SW 1271 (cell line): ENCODE results near the gene BMI1.
"Not testable (repeated sequence)": the region's sequence is repeated elsewhere in the genome, so short reads cannot be mapped to it uniquely, and the experiment has no call there.

Source experiments
- DNase-seq, 2 experiments: peaks; one replicate each; lab custom pipeline; 2025; lab: John Stamatoyannopoulos, UW

BMI1 gene

DNA sequence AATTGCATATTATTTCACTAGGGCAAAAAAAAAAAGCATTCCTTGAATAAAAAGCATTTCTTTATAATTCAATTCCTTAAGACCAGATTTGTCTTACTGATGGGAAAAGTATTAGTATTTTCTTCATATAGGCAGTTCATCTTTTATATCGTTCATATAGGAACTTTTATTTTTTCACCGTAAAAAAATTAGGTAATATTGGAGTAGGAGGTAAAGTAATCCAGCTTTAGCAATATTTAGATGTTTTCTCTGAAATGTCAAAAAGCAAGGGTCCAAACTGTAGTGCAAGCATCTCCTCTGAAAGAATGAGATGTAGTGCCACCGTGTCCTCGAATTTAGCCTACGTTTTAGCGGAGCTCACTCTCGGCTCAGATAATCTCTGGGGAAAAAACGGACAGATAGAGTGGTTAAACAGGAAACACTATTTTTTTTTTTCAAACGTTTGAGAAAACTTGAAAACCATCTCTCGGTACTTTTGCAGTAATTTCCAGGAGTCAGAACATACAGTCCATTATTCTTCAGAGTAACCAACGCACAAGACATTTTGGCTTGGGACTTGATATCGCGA is 18.9 kb downstream of the BMI1 start:
- DNase-seq: no peak

DNA sequence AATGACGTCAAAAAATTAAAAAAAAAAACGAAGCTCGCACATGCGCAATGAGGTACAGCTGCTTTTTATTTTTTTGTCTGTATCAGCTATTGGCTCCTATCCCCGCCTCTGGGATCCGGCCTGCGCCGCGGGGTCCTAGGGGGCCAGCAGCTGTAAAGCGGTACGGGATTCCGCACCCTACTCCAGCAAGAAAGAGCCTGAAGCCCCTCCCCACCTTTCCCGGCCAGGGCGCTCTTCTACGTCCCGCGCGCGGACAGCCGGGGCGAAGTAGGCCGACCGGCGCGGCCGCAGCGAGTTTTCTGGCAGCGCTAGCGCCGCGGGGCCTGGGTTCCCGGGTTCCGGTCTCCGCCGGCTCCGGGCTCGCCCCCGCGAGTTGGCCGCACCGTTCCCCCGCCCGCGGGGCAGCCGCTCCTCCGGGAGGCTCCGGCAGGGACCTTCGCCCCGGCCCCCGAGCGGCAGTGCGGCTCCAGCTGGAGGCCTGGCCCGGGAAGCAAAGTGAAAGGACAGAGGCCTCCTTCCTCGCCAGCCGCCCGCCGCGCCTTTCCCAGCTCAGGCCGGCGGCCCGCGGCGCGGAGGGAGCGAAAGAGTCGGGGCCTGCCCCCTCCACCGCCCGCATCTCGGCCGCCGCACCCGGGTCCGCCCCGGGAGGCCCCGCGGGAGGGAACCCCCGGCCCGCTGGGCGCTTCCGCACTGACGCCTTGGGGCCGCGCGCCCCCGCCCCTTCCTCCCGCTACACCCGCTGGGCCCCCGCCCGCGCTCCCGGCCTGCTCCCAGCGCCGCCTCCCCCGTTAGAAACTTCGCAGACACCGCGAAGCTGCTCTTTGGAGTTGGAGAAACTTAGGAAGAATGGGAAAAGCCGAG is 19.7 kb downstream of the BMI1 start:
- peak in 1 of 2 experiments; percentile 61 for DNase-seq

DNA sequence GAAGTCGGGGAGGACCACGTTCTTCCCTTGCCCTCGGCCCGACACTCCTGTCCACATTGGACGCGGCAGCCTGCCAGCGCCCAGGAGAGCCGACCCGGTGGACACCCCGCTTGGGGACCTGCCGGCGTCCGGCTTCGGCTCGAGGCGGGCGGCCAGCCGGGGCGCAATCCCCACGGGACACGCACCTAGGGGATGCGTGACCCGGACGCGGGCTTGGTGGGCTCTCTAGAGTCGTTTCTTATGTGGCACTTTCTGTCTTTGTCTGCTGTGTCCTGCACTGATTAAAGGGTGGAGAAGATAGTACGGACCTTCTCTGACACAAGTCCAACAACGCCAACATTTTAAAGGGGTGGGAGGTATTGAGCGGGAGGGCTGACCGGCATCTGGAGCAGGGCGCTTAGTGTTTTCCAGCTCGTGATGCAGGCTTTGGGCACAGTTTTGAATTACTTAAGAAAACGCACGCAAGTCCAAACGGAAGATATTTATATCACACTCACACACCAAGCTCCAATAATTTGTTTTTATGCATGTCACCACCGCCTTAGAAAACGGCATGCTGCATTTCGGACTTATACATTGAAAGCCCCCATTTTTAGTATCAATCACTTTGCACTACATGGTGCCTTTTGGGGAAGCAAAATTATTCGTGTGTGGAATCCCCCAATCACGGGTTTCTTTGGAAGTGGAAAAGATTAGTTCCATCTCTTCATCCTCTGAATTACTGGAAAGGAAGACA is 20.5 kb downstream of the BMI1 start:
- peak in 1 of 2 experiments; percentile 19 for DNase-seq

DNA sequence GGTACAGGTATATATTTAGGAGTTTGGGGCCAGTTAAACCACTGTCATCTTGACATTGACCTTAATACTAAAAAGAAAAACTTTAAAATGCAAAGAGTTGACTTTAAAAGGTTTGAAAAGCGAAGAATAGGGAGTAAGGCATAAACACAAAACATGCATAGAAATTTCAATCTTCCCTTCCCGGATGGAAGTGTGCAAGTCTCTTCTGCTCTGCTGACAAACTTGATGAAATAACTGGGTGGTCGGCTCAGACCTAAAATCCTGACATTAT is 21.0 kb downstream of the BMI1 start:
- no peak for DNase-seq

DNA sequence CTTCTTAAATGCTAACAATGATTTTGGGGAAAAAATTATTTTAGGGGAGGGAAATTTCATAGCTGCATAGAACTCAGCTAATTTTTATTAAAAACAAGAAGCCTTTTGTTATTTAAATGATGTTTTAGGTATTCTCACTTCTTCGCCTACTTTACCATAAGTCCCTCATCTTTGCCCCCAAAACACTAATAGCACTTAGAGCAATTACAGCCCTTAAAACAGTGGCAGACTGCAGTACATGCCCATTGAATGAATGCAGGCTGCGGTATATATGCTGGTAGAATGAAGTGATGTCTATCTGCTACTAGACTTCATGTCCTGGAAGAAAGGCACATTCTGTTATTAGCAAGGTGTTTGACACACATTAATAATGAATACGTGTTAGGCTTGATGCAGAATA is 21.5 kb downstream of the BMI1 start:
- no peak for DNase-seq

DNA sequence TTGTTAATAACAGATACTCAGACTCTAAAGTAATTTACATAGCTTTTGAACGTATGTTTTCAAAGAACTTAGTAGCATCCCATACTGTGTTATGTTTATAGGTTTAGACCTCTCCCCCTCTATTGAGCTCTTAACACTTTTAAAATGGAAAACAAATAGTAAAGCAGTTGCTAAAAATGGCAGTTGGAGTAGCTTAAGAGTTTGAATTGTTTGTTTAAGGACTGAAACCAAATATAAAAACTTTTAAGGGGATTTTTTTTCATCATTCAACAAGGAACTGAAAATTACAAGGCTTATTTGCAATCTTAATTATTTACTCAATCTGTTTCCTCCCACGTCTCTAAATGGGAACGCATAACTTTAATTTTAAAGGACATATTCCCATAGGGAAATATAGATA is 22.8 kb downstream of the BMI1 start:
- DNase-seq: no peak

DNA sequence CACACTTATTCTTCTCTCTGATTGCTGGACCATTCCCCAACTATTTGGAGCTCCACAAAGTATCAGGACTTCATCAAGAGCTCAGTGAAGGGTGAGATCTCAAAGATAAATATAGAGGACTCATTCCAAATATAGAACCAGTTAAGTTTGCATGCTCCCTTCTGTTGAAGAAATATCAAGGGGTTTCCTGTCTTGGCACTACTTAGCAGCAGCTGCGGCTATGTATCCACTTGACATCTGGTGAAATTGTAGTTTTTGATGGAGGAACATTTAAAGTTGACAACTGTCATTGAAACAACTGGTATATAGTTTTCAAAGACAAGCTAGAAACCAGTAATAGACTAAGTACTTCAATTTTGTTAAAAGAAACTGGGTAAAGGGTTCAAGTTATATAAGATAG is 23.4 kb downstream of the BMI1 start:
- no peak for DNase-seq

DNA sequence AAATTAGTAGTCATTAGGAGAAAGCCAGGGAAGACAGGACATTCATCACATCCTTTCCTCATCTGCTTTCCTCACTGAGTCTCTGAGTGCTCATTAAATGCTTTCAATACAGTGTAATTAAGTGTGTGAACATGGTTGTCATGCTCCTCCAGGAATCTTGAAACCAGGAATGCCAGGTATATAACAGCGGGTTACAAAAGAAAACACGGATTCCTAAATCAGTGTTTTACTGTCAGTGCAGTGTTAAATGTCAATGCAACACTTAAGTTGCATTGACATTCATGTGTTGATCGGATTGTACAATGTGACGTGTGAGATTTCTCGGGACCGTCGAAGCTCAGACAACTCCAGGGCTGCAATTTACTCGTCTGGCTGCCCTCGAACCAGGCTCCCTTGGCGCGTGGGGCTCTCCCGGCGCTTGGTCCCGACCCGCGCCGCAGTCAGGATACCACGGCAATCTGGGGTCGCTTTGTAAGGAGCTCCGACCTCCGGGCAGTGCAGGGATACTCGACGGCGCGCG is 23.9 kb downstream of the BMI1 start:
- no peak for DNase-seq

DNA sequence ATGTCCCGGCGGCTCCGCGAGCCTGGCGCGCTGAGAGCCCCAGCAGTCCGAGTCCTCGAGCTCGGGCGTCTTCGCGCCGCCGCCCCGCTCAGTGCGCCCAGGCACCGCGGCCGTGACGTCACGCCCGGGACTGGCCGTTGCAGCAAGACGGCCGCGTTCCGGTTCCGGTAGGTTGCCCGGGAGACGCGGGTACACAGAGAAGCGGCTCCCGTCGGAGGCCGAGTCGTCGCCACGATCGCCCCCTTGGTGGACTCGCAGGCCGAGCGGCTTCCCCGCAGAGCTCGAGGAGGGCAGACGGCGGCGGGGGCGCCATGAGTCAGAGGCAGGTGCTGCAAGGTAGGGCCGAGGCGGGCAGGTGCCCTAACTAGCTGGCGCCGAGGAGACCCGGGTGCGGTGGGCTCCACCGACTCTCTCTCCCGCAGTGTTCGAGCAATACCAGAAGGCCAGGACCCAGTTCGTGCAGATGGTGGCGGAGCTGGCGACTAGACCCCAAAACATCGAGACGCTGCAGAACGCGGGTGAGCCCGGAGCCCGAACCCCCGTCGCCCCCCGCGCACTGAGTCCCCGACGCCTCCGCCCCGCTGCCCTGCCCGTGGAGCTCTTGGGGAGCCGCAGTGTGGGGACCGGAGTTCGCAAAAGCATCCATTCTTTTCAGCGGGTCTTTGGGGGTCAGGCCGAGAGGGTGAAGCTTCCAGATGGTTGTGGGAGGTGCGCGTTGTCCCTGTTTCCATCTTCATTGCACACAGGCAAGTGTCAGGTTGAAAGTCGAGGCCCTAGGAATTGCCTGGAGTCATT is 24.6 kb downstream of the BMI1 start, which contains the start of gene SPAG6:
SPAG6 (plus strand) TSS at position 196 of the 795 bp plus-strand sequence; CDS start at position 312, 116 bp downstream.
- DNase-seq: no peak

DNA sequence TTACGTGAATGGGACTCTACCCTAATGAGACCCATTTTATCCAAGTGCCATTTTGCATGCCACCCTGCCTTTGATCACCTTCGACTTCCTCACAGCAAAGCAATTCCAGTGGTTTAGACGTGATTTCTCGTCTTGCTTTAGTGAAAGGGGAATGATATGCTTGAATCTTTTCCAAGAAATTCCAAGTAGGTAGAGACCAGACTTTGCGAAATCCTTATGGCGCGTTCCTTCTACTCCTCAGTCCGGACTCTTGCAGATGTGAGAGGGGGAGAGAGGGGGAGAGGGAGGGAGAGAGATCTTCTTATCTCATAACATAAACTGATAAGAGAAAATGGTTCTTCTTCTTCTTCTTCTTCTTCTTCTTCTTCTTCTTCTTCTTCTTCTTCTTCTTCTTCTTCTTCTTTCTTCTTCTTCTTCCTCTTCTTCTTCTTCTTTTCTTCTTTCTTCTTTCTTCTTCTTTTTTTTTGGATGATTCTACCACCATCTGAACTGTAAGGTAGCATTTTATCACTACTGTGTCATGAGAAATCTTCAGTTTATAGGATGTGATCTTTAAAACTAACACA is 25.3 kb downstream of the BMI1 start:
- no peak for DNase-seq

DNA sequence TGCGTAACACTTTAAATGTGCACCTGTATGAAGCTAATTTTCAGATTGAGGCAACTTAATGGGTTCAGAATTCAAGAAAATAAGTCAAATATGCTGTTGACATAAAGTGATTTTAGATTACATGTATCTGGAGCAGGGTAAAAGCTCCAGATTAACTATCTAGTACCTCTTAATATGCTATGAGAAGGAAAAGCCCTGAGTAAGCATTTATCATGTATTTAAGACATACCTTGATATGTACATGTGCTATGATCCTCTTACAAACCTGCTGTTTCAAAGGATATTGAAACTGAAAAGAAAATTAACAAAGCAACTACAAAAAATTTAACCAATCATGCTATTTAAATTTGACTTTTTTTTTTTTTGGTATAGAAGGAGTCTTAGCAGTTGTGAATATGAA is 28.9 kb downstream of the BMI1 start:
- no peak for DNase-seq

DNA sequence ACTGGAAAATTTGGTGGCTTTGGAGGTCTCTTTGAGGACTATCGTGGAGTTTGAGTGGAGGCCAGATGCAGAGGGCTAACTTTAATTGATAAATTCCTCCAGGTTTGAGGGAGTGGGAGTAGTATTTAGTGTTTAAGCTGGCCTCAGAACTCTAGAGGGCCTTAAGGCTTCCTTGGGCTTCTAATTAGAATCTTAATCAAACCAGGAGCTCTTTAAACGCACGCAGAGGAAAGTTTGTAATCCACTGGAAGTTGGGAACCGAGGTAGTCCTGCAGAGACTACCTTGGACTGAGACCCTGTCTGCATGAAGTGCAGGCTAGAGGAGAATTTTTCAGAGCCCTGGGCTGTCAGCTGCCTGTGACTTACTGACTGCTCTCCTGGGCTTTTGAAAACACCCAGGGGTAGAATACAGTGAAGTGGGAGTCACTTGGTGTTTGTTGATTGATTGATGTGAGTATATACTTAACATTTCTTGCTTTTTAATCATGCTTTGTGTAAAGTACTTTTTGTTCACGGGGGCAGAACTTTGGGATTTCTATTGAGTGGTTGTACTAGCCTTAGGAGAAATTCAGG is 30.3 kb downstream of the BMI1 start:
- DNase-seq: no peak

DNA sequence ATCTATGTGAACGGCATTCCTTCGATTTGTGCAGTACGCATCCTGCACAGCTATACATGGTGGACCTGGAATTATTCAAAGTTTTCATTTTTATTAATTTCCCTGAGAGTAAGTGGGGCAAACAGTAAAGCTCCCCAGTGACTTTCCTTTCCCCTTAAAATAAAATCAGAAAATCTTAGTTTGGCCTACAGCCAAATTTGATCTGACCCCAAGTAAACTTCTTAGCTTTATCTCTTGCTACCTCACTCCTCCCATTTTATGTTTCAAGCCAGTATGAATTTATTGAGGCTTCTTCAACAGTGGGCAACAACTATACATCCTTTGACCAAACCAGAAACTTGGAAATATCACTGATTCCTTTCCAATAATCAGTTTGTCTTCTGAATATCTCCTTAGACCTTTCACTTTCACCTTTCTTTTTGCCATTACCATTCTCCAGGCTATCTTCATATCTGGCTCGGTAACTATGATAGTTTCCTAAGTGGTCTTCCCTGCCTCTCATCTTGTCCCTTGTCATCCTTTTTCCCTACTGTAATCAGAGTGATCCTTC is 35.5 kb downstream of the BMI1 start:
- DNase-seq: no peak

DNA sequence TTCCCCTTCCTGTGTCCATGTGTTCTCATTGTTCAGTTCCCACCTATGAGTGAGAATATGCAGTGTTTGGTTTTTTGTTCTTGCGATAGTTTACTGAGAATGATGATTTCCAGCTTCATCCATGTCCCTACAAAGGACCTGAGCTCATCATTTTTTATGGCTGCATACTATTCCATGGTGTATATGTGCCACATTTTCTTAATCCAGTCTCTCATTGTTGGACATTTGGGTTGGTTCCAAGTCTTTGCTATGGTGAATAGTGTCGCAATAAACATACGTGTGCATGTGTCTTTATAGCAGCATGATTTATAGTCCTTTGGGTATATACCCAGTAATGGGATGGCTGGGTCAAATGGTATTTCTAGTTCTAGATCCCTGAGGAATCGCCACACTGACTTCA is 36.9 kb downstream of the BMI1 start:
- not testable (repeated sequence) for DNase-seq

DNA sequence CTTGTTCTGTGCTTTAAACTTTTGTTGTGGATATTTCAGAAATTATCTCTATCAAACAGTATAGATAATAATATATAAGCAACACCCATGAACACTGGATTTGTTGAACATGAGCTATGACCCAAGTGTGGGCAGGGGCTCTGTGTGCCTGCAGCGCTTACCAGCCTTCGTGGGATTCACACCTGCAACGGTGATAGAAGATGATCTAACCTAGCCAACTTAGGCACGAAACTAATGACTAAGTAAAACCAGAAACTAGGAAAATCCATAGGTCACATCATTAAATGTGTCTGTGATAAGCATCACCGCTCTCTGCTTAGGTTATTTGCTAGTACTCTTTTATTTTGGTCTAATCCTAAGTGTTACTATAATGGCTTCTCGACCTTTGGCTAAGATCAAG is 42.4 kb downstream of the BMI1 start:
- DNase-seq: no peak

DNA sequence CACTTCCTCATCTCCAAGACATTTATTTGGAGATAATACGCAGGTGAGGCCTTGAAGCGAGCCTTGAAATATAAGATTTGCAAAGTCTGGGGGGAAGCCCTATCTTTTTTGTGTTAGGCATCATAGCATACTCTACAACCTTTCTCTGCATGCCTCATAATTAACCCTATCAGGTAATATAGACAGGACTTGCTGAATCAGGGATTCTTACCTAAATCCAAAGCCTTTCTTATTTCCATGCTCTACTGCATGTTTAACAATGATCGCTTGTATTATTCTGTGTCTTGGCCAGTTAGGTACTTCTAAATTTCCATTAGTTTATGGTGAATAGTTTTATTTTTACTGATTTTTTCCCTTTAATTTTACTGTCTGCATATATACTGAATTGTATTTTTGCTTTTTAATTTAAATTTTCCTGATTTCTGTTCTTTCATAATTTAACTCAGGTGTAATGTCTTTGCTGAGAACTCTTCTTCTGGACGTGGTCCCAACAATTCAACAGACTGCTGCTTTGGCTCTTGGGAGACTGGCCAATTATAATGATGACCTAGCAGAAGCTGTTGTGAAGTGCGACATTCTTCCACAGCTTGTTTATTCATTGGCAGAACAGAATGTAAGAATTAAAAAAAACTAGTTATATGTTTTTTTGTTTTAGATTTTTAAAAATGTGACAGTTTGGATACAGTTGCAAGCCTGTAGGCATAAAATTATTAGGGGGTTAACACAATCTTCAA is 43.7 kb downstream of the BMI1 start:
- no peak for DNase-seq

DNA sequence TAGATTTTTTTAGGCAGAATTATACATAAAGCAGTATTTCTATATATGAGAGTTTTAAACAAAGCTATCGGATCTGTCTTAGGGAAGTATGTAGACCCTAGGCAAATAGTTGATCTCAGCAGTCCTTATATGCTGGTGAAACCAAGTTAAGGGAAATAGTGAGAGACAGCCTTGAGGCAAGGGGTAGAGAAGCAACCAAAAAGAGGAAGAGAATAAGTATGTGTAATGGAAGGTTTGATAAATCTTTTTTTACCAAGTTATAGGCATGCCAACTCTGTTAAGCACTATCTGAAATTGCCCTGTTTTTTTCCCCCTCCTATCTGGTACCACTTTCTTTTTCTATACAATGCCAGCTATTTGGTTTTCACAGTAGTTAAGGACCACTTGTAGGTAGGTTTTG is 44.3 kb downstream of the BMI1 start:
- DNase-seq: no peak

DNA sequence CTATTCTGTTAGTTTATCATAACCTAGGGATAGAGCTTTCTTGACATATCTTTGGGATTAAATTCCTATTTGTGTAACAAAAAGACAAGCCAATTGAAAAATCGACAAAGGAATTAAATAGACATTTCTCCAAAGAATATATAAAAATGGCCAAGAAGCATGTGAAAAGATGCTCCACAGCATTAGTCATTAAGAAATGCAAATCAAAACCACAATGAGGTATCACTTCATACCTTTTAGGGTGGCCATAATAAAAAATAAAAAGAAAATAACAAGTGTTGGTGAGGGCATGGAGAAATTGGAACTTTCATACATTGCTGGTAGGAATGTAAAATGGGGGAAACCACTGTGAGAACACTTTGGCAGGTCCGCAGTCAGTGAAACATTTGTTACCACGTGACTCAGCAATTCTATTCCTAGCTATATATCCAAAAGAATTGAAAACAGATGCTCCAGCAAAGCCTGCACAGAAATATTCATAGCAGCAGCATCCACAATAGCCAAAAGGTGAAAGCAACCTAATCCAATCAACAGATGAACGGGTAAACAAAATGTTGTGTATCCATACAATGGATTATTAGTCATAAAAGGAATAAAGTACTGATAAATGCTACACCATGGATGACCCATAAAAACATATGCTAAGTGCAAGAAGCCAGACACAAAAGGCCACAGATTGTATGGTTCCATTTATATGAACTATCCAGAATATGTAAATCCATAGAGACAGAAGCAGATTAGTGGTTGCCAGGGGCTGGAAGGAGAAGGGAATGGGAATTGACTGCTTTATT is 44.9 kb downstream of the BMI1 start:
- no peak for DNase-seq

DNA sequence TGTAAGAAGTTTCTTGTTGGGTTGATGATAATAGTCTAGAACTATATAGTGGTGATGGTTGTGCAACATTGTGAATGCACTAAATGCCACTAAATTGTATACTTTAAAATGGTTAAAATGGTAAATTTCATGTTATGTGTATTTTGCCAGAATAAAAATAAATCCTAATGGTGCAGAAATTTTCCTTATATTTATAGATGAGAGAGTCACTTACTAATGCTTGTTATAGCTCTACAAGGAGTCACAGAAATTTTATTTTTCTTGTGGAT is 45.5 kb downstream of the BMI1 start:
- DNase-seq: no peak

DNA sequence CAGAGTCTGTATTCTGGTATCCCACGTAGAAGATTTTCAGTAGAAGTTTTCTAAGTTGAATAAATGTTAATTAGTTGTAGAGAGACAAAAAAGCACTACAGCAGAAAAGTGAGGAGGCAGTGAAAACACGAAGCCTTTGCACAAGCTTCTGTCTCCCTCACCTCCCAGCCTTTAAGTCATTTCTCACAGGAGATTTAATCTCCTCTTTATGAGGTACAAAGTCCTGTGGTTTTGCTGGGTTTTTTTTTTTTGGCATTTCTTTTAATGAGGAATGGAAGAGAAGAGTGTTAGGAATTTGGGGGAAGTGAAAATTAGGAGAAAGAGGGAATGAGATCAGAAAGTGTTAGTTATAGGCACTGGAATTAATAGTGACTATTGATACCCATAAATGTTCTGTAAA is 45.9 kb downstream of the BMI1 start:
- no peak for DNase-seq
